Measurements from ENCODE around the gene NRCAM. TPM values are rescaled to one million over a fixed set of nuclear protein-coding genes. Genes with fewer than 3 reads are reported as not detected.
"Not testable (repeated sequence)": the region's sequence is repeated elsewhere in the genome, so short reads cannot be mapped to it uniquely, and the experiment has no call there.

Gene NRCAM
- total RNA-seq, 1 donor from 2014 or later: 11.0 TPM

GRCh38 chr7:108266491-108266890, 189.7 kb downstream of the NRCAM start:
- no peak overlapping the region for H3K4me3 ChIP-seq (ENCODE audit: low read depth, low read length)
- TF ChIP-seq CTCF (conservative IDR thresholded peaks at IDR 0.05; ENCODE audit: low read depth, low read length): no peak
- DNase-seq (ENCODE audit: low read depth): no peak

GRCh38 chr7:108266035-108266434, 190.2 kb downstream of the NRCAM start:
- TF ChIP-seq CTCF (conservative IDR thresholded peaks at IDR 0.05; ENCODE audit: low read depth, low read length): no peak
- DNase-seq (ENCODE audit: low read depth): no peak
- no peak overlapping the region for H3K4me3 ChIP-seq (ENCODE audit: low read depth, low read length)

- no peak for DNase-seq (ENCODE audit: low read depth)
- TF ChIP-seq CTCF (conservative IDR thresholded peaks at IDR 0.05; ENCODE audit: low read depth, low read length): no peak
- no peak overlapping the region for H3K4me3 ChIP-seq (ENCODE audit: low read depth, low read length)
These were observed 191.2 kb downstream of the NRCAM start for GRCh38 chr7:108265007-108265406.

GRCh38 chr7:108263425-108263824, 192.8 kb downstream of the NRCAM start:
- H3K4me3 ChIP-seq (ENCODE audit: low read depth, low read length): no peak overlapping the region
- no peak for DNase-seq (ENCODE audit: low read depth)
- no peak for TF ChIP-seq CTCF (conservative IDR thresholded peaks at IDR 0.05; ENCODE audit: low read depth, low read length)

GRCh38 chr7:108261560-108262255, 194.5 kb downstream of the NRCAM start:
- H3K4me3 ChIP-seq (ENCODE audit: low read depth, low read length): no peak overlapping the region
- TF ChIP-seq CTCF (conservative IDR thresholded peaks at IDR 0.05; ENCODE audit: low read depth, low read length): no peak
- no peak for DNase-seq (ENCODE audit: low read depth)

GRCh38 chr7:108259447-108259846, 196.8 kb downstream of the NRCAM start:
- DNase-seq (ENCODE audit: low read depth); H3K4me3 ChIP-seq (ENCODE audit: low read depth, low read length): not testable (repeated sequence)

- no peak for TF ChIP-seq CTCF (conservative IDR thresholded peaks at IDR 0.05; ENCODE audit: low read depth, low read length)
- no peak for DNase-seq (ENCODE audit: low read depth)
- no peak overlapping the region for H3K4me3 ChIP-seq (ENCODE audit: low read depth, low read length)
These were observed 198.3 kb downstream of the NRCAM start for GRCh38 chr7:108257954-108258353.

Data from epithelial cell of proximal tubule (primary cell).